Sigmoid colon (tissue), 7 donors: Measurements from ENCODE around the gene SAMD11. TPM values are rescaled to one million over a fixed set of nuclear protein-coding genes. Genes with fewer than 3 reads are reported as not detected.
A peak's percentile ranks its signal among the peaks of the same experiment; 100 is the strongest.

ENCODE experiments used
- DNase-seq: peaks from one replicate; pipeline ENCODE4 v3.0.0-alpha.2; 2019
- H3K27ac ChIP-seq, 4 donors: fragments of 200-600 bp; sonication (generic); one replicate each; pipeline ENCODE4 v1.5.1; 2016 to 2019; ENCODE audit warnings: mild to moderate bottlenecking in 1 of 4
- H3K27me3 ChIP-seq, 3 donors: fragments of 200-600 bp; sonication (generic); one replicate each; pipeline ENCODE4 v1.5.1; 2019; ENCODE audit warnings: mild to moderate bottlenecking in 1 of 3
- H3K36me3 ChIP-seq, 4 donors: fragments of 200-600 bp; sonication (generic); one replicate each; pipeline ENCODE4 v1.5.1; 2016 to 2019
- H3K4me1 ChIP-seq, 4 donors: fragments of 200-600 bp; sonication (generic); one replicate each; pipeline ENCODE4 v1.5.1; 2017 to 2019
- H3K4me3 ChIP-seq, 4 donors: fragments of 200-600 bp; sonication (generic); one replicate each; pipeline ENCODE4 v1.5.1; 2017 to 2019; ENCODE audit warnings: mild to moderate bottlenecking in 2 of 4, moderate library complexity in 1 of 4
- H3K9me3 ChIP-seq, 4 donors: fragments of 200-600 bp in 3 of 4; sonication (generic) in 3 of 4; one replicate each; pipeline versions ENCODE4 v1.5.1 to v1.6.1; 2013 to 2019
- CTCF ChIP-seq, 4 experiments: fragments of 450-650 bp in 3 of 4; fragments of 200-600 bp in 1 of 4; IDR thresholded peaks; one replicate each; pipeline ENCODE4 v1.5.1; 2016 to 2019; ENCODE audit warnings: antibody characterized with exemption in 4 of 4, mild to moderate bottlenecking in 3 of 4, moderate library complexity in 2 of 4
- EP300 ChIP-seq, 4 donors: sonication (generic); formaldehyde crosslinking; IDR thresholded peaks; one replicate each; pipeline ENCODE4 v1.6.1; 2017; ENCODE audit warnings: antibody characterized with exemption in 4 of 4
- POLR2A ChIP-seq, 2 donors: fragments of 450-650 bp; IDR thresholded peaks; one replicate each; pipeline ENCODE4 v1.6.1; 2016; ENCODE audit warnings: antibody characterized with exemption in 2 of 2, mild to moderate bottlenecking in 2 of 2, moderate library complexity in 2 of 2
- POLR2AphosphoS5 ChIP-seq, 4 donors: sonication (generic); formaldehyde crosslinking; IDR thresholded peaks; one replicate each; pipeline ENCODE4 v1.6.1; 2017; ENCODE audit warnings: antibody characterized with exemption in 4 of 4
- WGBS, 2 donors: extraction: QIAGEN DNeasy Blood & Tissue Kit; methylation state at CpG; one replicate each; pipeline ENCODE4 v1.1.7; 2013; 5-methylcytosine and 5-hydroxymethylcytosine counted together
- intact Hi-C: fragments of 100-400 bp; cut with DNase I; formaldehyde crosslinking; loops from one replicate; pipeline ENCODE4 v1.15.1; 2023
- polyA plus RNA-seq, 3 donors: library from polyadenylated mRNA; stranded (reverse); fragments of 200-250 nt; gene quantifications; one replicate each; pipeline ENCODE4 v1.2.3, GENCODE V29; 2013
- total RNA-seq, 4 donors: library from RNA; depleted of rRNA; stranded (reverse); fragments of >200 nt; gene quantifications; one replicate each; pipeline ENCODE4 v1.1.0, GENCODE V29; 2016
- donor health status: healthy with polysubstance abuse.
- donor health status: Bipolar disorder and iron deficiency.
- donor health status: healthy.

Gene SAMD11
- total and polyA plus RNA-seq, 7 donors: 0.60 to 4.9 (median 4.2) TPM

DNA sequence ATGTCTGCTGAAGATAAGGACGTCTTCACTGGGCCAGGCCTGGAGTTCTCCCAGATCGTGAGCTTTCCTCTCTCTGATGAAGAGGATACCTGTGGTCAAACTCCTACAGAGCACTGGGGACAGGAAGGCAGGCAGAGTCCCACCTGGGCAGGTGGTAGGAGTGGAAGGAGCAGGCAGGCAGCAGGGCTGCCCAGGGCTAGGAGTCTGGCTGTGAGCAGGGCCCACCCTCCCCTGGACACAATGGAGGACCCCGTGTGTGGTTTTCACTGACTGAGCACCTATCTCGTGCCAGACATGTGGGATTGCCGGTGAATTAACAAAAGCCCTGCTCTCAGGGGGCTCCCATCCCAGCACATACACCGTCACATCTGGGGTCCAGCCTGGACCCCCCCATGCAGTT, 4.9 kb upstream of the SAMD11 start:
- no peaks in the 10 kb centered on the region for H3K9me3 ChIP-seq
- peaks cover 0 to 48% (median 42%) of the 10 kb centered on the region in 4 donors for H3K4me1 ChIP-seq
- no peak overlapping the region for H3K4me3 ChIP-seq
- 47 to 75% methylated on average over 6 of the region's 6 CpGs for WGBS, 2 donors
- no peak overlapping the region for H3K27ac ChIP-seq
- peaks cover 0 to 66% (median 21%) of the 10 kb centered on the region in 3 donors for H3K27me3 ChIP-seq
- DNase-seq: no peak
- H3K36me3 ChIP-seq: no peaks in the 10 kb centered on the region
- intact Hi-C loops: no loop called here
- TF ChIP-seq POLR2A (IDR thresholded peaks at IDR 0.05) (no peak), POLR2AphosphoS5 (IDR thresholded peaks at IDR 0.05) (no peak), EP300 (IDR thresholded peaks at IDR 0.05) (no peak), CTCF (IDR thresholded peaks at IDR 0.05) (no peak)

GRCh38 chr1:919271-919872, 4.4 kb upstream of the SAMD11 start:
- Histone ChIP-seq H3K4me3 (no peak overlapping the region), H3K4me1 (peaks cover 0 to 53% (median 44%) of the 10 kb centered on the region in 4 donors), H3K36me3 (no peaks in the 10 kb centered on the region), H3K27ac (no peak overlapping the region), H3K27me3 (peaks cover 2 to 67% (median 21%) of the 10 kb centered on the region in 3 donors), H3K9me3 (no peaks in the 10 kb centered on the region)
- DNase-seq: no peak
- WGBS, 2 donors: 44 to 80% methylated on average over 29 of the region's 29 CpGs
- intact Hi-C loops: no loop called here
- TF ChIP-seq POLR2AphosphoS5 (IDR thresholded peaks at IDR 0.05) (no peak), POLR2A (IDR thresholded peaks at IDR 0.05) (no peak), EP300 (IDR thresholded peaks at IDR 0.05) (no peak), CTCF (IDR thresholded peaks at IDR 0.05) (no peak)

DNA sequence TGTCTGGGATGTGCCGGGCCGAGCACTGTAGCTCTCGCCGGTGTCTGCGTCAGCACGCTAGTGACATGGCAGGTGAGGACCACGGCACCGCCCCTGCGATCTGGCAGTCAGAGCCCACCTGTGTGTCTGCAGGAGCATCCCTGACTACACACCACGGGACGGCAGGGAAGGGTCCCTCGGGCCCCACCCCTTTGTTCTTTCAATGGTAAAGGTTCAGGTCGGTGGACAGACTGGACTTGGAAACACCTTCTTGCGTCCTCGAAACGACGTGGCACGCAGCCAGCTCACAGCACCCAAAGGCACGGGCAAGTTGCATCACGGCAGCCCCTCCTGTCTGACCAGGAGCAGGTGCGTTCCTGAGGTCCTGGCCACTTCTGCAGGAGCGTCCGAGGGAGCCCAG, 3.7 kb upstream of the SAMD11 start:
- peaks cover 2 to 59% (median 50%) of the 10 kb centered on the region in 4 donors for H3K4me1 ChIP-seq
- no peaks in the 10 kb centered on the region for H3K9me3 ChIP-seq
- TF ChIP-seq CTCF (IDR thresholded peaks at IDR 0.05): no peak
- no peak for TF ChIP-seq EP300 (IDR thresholded peaks at IDR 0.05)
- no peak for TF ChIP-seq POLR2A (IDR thresholded peaks at IDR 0.05)
- TF ChIP-seq POLR2AphosphoS5 (IDR thresholded peaks at IDR 0.05): no peak
- H3K4me3 ChIP-seq: no peak overlapping the region
- DNase-seq: no peak
- no peak overlapping the region for H3K27ac ChIP-seq
- intact Hi-C loops: no loop called here
- no peaks in the 10 kb centered on the region for H3K36me3 ChIP-seq
- WGBS, 2 donors: 12 to 61% methylated on average over 23 of the region's 23 CpGs
- peaks cover 5 to 73% (median 27%) of the 10 kb centered on the region in 3 donors for H3K27me3 ChIP-seq

- 2 to 11% methylated on average over 13 of the region's 13 CpGs for WGBS, 2 donors
- intact Hi-C loops: no loop called here
- Histone ChIP-seq H3K4me1 (peaks cover 2 to 64% (median 55%) of the 10 kb centered on the region in 4 donors), H3K4me3 (peak overlapping the region in 1 of 4 donors; percentile 7), H3K27me3 (peaks cover 9 to 78% (median 30%) of the 10 kb centered on the region in 3 donors), H3K9me3 (no peaks in the 10 kb centered on the region), H3K36me3 (no peaks in the 10 kb centered on the region), H3K27ac (no peak overlapping the region)
- TF ChIP-seq POLR2A (IDR thresholded peaks at IDR 0.05) (no peak), POLR2AphosphoS5 (IDR thresholded peaks at IDR 0.05) (no peak), CTCF (IDR thresholded peaks at IDR 0.05) (no peak), EP300 (IDR thresholded peaks at IDR 0.05) (no peak)
- DNase-seq: no peak
Observed at GRCh38 chr1:920521-920920, 3.2 kb upstream of the SAMD11 start.
